NCI-H146 treated with DMSO at 0.1 percent for 48 hours (cell line): ENCODE measurements around the gene RAD51B.
"Not testable (repeated sequence)": the region's sequence is repeated elsewhere in the genome, so short reads cannot be mapped to it uniquely, and the experiment has no call there.

ENCODE experiments used
- DNase-seq: peaks from one replicate; lab custom pipeline; 2025; ENCODE audit not compliant: unreplicated experiment; lab: John Stamatoyannopoulos, UW

RAD51B gene

DNA sequence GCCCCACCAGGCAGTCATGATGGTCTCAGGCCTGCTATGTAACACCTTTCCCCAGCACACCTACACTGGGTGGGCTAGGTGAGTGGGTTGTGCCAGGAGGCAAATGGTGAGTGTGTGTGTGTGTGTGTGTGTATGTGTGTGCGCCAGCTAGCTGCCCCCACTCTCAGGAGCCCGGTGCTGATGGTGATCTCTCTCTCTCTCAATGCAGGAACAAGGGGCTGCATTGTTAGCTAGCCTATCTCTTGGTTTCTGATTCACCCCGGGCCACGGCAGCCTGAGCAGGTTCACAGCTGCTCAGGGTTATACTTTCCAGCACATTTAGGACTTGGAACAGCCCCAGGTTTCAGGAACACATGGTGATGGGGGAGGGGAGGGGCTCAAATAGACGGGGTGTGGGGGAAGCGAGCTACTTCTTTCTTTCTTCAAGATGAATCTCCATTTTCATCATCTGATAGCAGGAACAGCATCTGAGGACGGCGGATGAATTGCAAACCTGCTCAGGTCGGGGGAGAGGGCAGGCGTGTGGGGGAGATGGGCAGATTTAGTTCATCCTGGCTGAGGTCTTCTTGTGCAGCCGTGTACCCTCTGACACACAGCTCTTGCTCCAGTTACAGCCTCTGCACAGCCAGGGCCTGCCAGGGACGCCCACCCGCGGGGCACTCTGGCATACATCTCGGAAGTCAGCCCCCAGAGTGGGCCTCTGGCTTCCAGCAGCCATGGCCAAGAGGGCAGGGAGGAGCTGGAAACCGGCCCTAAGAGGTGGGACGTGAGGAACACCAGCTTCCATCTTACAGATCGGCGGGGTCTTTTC, 835.6 kb downstream of the RAD51B start:
- DNase-seq, result no peak

DNA sequence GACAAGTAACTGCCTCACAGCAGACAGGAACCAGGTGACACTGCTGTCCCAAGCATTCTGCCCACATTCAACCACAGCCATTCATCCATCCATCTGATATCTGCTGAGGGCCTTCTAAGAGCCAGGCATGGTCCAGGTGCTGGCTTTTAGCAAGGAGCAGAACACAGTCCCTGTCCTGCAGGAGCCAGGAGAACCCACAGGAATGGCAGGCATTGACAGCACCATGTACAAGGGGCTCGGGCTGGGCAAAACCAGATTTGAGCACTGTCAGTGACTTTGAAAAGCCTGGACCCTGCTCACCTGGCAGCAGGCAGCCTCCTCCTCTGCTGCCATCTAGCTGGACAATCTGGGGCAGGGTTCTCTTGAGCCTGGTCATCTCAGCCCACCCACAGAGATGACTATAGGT, 836.3 kb downstream of the RAD51B start:
- DNase-seq, result no peak

DNA sequence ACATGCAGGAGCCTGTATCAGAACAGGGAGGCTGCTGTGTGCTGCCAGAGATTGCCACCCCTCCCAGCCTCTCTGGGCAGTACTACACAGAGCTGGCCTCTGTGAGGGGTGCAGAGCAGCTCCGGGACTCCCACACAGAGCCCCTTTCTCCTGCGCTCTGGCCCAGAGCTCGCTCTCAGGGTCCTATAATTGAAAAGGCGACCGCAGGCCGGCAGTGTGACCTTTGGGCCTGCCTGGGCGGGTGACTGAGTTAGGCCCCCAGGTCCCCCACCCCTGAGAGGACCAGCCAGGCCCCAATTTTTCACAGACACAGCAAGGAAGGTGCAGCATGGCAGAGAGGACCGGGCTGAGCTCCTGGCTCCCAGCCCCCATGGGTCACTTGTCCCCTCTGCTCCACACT, 836.9 kb downstream of the RAD51B start:
- DNase-seq, result no peak

DNA sequence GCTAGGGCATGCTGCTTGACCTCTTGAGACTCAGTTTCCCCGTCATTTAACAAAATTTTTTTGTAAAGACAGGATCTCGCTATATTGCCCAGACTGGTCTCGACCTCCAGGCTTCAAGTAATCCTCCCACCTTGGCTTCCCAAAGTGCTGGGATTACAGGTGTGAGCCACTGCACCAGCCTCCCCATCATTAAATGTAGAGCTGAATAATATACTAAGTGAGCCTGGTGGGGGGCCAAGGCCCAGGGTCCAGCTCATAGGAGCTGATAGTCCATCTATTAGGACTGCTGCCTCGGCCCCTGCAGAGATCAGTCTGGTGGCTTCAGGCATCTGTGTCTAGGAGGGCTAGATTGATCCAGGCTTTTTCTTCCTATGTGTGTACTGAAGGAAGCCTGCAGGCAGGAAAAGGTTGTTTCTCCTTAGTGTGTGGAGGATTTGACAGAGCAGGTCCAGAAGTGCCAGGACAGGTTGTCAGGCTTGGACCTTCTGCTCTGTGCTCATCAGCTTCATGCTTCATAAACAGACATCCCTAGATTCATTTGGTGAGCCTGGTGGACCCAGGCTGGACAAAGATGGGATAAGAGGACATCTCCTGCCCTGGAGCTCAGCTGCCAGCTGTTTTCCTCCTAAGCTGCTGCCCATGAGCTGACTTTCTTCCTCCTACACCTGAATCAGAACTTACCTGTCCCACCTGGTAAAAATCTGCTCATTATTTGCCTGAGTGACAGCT, 837.9 kb downstream of the RAD51B start:
- no peak for DNase-seq

DNA sequence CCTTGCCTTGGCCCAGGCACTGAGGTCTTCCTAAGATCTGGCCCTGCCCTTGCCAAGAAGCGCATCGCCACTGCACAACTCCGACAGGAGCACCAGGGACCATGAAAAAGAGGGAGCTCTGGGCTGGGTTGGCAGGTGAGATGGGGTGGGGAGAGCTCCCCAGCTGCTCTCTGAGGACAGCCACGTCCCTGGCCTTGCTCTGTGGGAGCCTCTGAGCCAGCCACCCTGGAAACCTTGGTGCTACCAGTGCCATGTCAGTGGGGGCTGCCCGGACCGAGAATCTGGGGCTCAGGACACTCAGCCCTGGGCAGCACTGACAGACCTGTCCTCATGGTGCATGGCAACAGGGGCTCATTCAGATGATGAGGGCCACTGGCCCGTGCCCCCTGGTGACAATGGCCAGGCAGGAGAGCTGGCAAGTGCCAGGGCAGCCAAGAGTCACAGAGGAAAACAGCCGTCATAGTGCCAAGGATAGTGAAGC, 838.5 kb downstream of the RAD51B start:
- DNase-seq, result no peak

DNA sequence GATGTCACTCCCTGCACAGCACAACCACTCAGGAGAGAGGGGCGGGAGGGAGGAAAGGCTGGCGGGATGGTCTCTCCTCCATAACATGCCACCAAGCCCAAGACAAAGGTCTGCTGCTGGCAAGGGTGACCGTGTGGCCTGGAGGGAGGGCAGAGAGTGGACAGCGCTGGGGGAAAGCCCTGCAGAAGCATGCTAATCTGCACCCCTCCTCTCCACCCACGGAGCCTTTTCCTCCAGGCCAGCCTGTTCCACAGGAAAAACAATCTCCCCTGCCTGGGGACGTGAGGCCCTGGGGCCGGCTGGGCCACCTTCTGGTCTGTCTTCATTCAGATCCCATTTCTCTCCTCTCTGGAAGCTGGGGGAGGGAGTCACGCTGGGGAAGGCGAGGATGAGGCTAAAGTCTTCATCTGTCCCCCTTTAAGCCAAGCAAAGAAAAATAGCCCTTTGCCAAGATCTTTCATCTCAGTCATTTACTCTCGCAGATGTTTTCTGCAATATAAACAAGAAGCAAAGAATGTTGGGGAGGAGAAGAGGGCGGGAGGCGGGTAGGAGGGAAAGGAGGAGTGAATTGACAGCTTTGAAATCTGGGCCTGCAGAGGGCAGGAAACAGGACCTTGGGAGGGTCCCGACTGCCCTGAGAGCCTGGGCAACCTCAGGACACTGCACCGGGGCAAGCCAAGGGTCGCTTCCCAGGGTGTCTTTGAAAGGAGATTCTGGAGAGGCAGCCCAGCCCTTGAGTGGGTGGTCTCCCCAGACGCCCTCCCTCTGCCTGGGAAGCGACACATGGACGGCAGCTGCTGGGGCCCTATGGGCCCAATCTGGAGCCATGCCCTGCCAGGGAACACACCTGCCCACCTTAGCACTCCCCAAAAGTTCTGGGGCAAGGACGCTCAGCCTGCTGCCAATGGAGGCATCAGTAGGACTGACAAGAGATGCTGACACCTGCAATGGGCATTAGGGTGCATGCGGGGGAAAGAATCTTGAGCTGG, 839.7 kb downstream of the RAD51B start:
- DNase-seq, result no peak

DNA sequence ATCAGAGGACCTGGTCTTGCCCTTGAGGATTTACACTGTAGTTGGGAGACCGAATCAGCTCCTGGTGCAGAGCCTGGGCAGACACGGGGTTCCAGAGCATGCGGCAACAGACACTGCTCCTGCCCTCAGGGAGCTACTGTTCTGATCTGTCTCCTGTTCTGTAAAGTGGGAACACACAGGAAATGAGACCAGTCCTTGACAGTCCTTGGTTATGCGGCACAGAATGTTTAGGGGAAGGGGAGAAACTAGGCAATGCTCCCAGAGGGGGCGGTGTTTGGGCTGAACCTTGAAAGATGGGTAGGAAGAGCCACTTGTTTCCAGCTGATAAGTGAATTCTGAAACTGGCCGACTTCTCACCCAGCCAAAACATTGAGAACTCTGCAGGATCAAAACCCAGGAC, 840.9 kb downstream of the RAD51B start:
- no peak for DNase-seq

DNA sequence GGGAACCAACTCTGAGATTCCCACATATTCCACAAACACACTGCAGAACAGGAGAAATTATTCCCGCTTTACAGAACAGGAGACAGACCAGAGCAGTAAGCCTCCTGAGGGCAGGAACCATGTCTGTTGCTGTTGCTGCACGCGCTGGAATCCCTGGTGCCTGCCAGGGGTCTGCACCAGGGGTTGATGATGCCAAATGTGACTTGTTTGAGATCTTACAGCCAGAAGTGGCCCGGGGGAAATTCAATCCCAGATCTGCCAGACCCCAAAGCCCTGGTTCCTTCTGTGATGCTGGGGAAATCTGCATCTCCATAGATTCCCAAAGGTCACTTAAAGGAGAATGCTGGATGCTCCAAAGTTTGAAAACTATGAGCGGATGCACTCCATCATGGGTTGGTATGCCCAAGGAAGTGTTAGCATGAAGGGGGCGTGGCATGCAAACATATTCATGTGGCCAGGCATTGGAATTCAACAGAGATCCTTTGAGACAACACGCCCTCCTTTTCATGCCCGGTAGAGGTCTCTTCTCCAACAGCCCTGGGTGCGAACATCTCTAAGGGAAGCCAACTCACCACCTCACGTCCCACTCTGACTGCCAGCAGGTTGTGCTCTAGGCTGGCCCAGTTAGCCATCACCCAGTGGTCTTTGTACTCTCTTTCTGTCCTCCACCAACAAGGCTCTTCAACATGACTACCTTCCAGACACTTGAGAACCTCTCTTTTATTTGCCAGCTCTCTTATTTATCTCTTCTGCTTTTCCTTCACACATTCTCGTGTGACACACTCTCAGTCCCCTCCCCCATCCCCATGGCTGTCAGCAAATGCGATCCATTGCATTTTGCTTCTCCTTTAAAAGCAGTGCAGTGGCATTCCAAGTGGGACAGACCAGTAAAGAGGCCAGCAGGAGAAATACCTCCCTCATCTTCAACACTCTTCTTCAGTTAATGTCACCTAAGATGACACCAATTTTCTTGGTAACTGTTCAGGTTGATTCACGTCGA, 841.9 kb downstream of the RAD51B start:
- no peak for DNase-seq

DNA sequence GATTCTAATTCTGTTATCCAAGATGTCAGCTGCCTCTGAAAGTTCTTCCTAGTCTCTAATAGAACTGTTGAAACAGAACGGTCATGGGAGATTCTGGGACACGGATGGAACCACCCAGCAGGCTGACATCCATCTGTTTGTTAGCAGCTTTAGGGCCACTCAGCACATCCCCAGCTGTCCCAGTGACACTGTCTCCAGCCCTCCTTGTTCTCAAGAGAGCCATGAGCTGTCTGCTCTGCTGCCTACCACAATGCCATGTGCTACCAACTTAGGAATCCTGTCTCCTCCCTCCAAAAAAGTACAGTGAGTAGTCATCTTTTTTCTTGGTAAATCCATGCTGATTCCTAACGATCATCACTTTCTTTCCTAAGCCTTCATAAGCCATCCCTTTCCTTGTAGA, 842.8 kb downstream of the RAD51B start:
- no peak for DNase-seq

DNA sequence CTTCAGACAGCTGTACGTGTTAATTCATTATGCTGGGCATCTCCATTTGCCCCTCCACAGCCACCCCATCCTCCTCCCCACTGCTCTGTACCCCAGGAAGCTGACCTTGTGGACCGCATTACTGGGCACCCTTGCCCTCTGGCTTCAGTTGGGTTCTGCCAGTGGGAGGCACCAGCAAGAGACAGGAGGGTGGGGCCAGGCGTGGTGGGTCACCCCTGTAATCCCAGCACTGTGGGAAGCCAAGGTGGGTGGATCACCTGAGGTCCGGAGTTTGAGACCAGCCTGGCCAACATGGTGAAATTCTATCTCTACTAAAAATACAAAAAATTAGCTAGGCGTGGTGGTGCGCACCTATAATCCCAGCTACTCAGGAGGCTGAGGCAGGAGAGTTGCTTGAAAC, 843.2 kb downstream of the RAD51B start:
- DNase-seq, result not testable (repeated sequence)

DNA sequence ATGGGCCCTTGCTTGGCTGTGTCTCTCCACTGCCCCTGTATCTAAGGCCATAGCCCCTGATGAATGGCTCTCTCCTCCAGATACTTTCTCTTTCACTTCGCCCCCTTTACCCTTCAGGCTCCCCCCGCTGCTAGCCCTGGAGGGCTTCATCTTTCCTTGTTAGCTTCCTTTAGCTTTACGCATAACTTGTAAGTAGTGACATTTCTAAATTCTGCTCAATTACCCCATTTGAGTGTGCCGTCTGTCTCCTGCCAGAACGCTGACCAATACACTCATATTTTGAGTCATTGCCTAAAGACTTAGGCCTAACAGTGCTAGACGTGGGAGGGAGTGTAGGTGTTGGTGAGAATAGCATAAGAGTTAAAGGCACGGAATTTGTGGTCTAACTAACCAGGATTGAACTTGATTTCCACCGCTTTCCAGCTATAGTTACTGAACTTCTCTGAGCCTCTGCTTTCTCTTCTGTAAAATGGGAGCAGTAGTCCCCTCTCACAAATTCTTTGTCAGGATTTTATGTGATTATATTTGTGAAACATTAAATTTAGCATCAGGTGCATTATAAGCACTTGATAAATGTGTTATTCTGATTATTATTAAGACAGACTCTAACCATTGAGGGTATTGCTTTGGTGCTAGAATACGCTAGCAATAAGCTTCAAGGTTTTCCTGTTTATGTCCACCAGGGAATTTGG, 844.0 kb downstream of the RAD51B start:
- no peak for DNase-seq

DNA sequence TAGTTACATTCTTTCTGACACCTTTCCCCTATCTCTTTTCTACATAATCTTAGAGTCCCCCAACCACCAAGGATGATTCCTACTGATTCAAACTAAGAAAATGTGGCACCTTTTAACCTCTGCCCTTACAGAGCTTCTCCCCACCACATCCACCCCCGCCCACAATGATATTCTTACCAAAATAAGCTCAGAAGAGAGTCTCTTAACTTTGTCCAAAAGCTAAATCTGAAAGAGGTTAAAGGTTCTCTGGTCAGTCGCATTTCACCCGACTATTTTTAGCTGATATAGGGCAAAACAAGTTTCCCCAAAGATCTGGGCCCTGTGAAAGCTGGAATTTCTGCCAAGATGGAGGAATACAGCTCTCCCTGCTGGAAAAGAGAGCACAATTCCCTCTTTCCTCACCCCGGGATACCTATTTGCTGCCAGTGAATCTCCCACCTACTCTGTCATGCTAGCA, 844.7 kb downstream of the RAD51B start:
- no peak for DNase-seq

DNA sequence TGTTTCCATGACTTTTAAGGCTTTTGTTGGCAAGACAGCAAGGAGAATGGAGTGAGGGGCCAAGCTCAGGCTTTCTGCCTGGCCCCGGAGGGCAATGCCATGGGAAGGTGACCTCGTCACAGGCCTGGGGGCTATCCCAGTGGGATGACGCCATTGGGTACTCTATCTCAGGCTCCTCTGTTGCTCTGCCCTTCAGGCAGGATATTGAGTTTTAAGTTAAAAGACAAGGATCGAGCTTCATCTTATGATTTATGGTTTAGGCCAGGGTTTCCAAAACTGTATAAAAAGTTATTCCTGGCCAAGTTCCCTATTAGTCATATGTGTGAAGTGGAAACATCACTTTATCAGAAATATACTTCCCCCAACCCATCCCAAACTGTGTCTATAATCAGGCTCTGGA, 845.6 kb downstream of the RAD51B start:
- no peak for DNase-seq

DNA sequence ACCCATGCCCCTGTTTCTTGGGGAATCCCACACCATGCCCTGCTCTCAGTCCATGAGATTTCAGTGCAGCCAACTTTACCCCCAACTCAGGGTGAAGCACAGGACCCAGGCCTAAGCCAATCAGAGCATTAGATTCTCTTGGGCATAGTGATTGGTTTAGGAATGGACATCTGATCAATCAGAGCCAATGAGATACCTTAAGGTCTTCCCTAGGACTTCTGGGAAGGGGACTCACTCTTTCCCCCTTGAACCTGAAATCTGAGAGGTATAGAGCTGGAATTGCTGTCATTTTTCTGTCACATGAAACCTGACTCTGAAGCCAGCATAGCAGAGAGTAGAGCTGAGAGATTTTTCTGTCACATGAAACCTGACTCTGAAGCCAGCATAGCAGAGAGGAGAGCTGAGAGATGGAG, 846.2 kb downstream of the RAD51B start:
- no peak for DNase-seq

DNA sequence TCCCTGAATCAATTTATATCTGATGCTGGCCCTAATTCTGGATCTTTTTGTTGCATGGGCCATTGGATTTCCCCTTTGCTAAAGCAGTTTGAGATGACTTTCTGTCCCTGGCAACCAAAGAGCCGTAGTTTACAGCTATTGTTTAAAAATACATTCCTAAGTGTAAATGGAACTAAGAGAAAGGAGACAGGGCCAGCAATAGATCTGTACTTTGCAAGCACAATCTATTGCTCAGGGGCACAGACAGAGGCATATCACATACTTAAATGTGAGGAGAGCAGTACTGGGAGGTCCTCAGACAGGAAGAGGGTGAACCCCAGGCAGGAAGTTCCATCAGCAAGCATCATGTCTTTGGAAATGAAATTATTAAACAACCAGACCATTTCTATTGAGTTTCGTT, 846.7 kb downstream of the RAD51B start:
- DNase-seq, result no peak

DNA sequence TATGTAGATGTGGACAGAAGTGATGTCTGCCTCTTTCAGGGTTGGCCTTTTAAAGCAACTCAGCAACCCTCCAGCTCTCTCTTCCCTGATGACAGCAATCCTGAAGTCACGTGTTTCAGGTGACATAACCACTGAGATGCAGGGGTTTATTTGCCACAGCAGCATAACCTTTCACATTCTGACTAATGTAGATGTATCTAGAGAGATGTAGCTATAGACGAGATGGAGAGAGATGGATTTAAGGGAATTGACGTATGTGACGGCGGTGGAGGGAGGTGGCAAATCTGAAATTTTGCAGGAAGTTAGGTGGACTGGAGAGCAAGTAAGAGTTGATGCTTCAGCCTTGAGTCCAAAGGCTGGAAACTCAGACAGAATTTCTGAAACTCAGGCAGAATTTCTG, 847.3 kb downstream of the RAD51B start:
- no peak for DNase-seq

DNA sequence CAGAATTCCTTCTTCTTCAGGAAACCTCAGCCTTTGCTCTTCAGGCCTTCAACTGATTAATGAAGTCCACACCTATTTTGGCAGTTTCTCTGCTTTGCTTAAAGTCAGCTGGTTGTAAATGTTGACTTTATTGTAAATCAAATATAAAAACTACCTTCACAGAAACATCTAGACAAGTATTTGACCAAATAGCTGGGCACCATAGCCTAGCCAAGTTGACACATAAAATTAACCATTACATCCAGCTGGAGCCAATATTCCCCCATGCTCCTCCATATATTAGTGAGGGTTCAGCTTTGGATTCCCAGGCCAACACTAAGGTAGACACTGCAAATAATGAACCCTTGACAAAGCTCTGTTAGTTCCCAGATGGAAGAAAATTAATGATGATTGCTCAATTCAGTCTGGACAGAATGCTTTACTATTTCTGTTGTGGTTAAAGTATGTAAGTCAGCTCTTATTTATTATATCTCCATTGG, 847.8 kb downstream of the RAD51B start:
- no peak for DNase-seq

DNA sequence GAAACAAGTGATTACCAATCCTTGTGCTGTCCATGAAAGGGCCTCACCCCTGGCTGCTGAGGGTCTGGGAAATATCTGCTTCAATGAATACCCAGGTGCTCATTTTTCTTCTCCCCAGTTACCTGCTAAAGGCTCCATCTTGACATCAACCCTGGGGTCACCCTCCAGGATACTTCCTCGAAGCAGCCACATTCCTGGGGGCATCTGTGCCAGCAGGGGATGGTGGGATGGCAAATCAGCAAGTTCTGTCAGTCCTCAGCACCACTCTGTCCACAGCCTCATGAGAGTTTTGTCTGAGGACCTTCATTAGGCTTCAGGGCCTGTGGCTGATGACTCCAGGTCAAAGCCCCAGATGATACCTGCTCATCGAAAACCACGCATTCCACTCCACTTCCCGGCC, 848.4 kb downstream of the RAD51B start:
- DNase-seq, result no peak

DNA sequence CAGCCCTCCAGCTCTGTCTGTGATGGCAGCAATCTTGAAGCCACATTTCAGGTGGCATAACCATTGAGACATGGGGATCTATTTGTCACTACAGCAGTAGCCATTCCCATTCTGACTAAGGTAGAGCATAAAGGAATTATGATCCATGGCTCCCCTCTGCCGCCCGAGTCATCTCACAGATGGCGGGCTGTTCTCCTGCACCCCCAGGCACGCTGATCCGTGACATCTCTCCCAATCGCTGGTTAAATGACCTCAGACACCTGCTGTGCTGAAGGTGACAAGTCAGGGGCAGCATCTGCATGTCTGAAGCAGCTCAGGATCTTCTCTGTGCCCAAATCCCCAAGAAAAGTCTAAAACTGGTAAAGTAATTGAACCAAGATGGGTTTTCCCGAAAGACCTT, 849.0 kb downstream of the RAD51B start:
- no peak for DNase-seq
